K562 (cell line): Measurements from ENCODE around the gene MAN1A1. TPM values are rescaled to one million over a fixed set of nuclear protein-coding genes. Genes with fewer than 3 reads are reported as not detected.
A peak's percentile ranks its signal among the peaks of the same experiment; 100 is the strongest.

Source experiments
- ATAC-seq: fragments of 200-7000 bp; cut with Tn5 transposase; 3 replicates; pipeline ENCODE4 v1.9.1; 2020; ENCODE audit warnings: moderate library complexity
- BruUV-seq: library from RNA; stranded (reverse); fragments of 400-500 nt; replicated peaks from 2 replicates; lab custom pipeline; 2021; lab: Mats Ljungman, UMichigan
- CTCF ChIA-PET: fragments of 300-600 bp; formaldehyde crosslinking; extraction: SDS; loops from one replicate; lab custom pipeline; 2021; ENCODE audit warnings: low intra/inter-chr PET ratio; lab: Yijun Ruan, JAX
- POLR2A ChIA-PET: fragments of 300-600, 350-650 bp; sonication (Branson Sonifier 250); formaldehyde crosslinking; extraction: SDS; loops from one replicate; lab custom pipeline; 2021; ENCODE audit warnings: antibody characterized with exemption, inconsistent platforms; lab: Yijun Ruan, JAX
- DNase-seq, 4 experiments: peaks; one replicate each; pipeline versions ENCODE4 v3.0.0 to v3.0.0-alpha.2; 2011 to 2018; ENCODE audit warnings: low spot score in 3 of 4, mixed read lengths in 3 of 4; ENCODE audit errors: extremely low read depth in 1 of 4
- FAIRE-seq: peaks from 2 replicates; lab custom pipeline; 2011; peaks lifted over from hg19 to GRCh38; lab: Jason Lieb, UNC
- H2AFZ ChIP-seq: 2 replicates; pipeline ENCODE4 v1.6.0; 2011; ENCODE audit warnings: low read depth, low read length, control low read depth, inconsistent platforms
- H3K27ac ChIP-seq: fragments of 200-600 bp; 3 replicates; pipeline ENCODE4 v1.8.0; 2011; ENCODE audit warnings: low read depth, mild to moderate bottlenecking, control low read depth, inconsistent platforms, low read length, moderate library complexity, mixed read lengths; ENCODE audit errors: extremely low read depth
- H3K27me3 ChIP-seq, 2 experiments: fragments of 300-600 bp in 1 of 2; 2 replicates in 1 of 2; 3 replicates in 1 of 2; pipeline versions ENCODE4 v1.6.0 to v1.8.0; 2011; ENCODE audit warnings: inconsistent platforms in 2 of 2, low read length in 2 of 2, mild to moderate bottlenecking in 1 of 2, mixed read lengths in 1 of 2, moderate library complexity in 1 of 2; ENCODE audit not compliant: control insufficient read depth in 2 of 2, insufficient read depth in 2 of 2
- H3K36me3 ChIP-seq: fragments of 300-600 bp; 3 replicates; pipeline ENCODE4 v1.8.0; 2011; ENCODE audit warnings: mild to moderate bottlenecking, low read length, inconsistent platforms; ENCODE audit not compliant: control insufficient read depth, insufficient read depth
- H3K4me1 ChIP-seq, 2 experiments: fragments of 200-600 bp in 1 of 2; replicated peaks in 1 of 2; 2 replicates in 1 of 2; 3 replicates in 1 of 2; pipeline versions ENCODE4 v1.5.1 to v1.8.0; 2011; ENCODE audit warnings: inconsistent platforms in 2 of 2, low read length in 2 of 2, mild to moderate bottlenecking in 1 of 2, mixed read lengths in 1 of 2, moderate library complexity in 1 of 2; ENCODE audit not compliant: control insufficient read depth in 2 of 2, insufficient read depth in 2 of 2
- H3K4me2 ChIP-seq: 2 replicates; pipeline ENCODE4 v1.6.1; 2011; ENCODE audit warnings: low read length, control low read depth, inconsistent platforms, mixed read lengths; ENCODE audit not compliant: insufficient read depth
- H3K4me3 ChIP-seq: fragments of 200-600 bp; sonication (generic), shearing (Covaris generic); 2 replicates; pipeline ENCODE4 v1.5.1; 2016; ENCODE audit warnings: control low read depth, inconsistent platforms
- H3K79me2 ChIP-seq: fragments of 200-600 bp; 3 replicates; pipeline ENCODE4 v1.8.0; 2011; ENCODE audit warnings: low read length, inconsistent platforms; ENCODE audit not compliant: control insufficient read depth, insufficient read depth
- H3K9ac ChIP-seq, 2 experiments: 2 replicates each; pipeline versions ENCODE4 v1.6.0 to v1.6.1; 2011; ENCODE audit warnings: low read depth in 2 of 2, low read length in 2 of 2, control low read depth in 1 of 2, inconsistent platforms in 1 of 2, mild to moderate bottlenecking in 1 of 2, mixed read lengths in 1 of 2; ENCODE audit not compliant: insufficient read depth in 1 of 2
- H3K9me1 ChIP-seq: one replicate; pipeline ENCODE4 v1.6.0; 2011; ENCODE audit warnings: inconsistent platforms, mild to moderate bottlenecking, low read length, moderate library complexity; ENCODE audit not compliant: control insufficient read depth, insufficient read depth
- H3K9me3 ChIP-seq: replicated peaks from 2 replicates; pipeline ENCODE4 v1.5.1; 2011; ENCODE audit warnings: low read depth, low read length, inconsistent platforms; ENCODE audit not compliant: control insufficient read depth, insufficient read depth
- H4K20me1 ChIP-seq: replicated peaks from 2 replicates; pipeline ENCODE4 v1.6.1; 2011; ENCODE audit warnings: low read length, inconsistent platforms, mixed read lengths; ENCODE audit not compliant: control insufficient read depth, insufficient read depth
- MED1 ChIP-seq: sonication (generic); formaldehyde crosslinking; IDR thresholded peaks from 2 replicates; pipeline ENCODE4 v1.8.1; 2023; ENCODE audit warnings: missing genetic modification reagents, borderline replicate concordance
- POLR2AphosphoS5 ChIP-seq: IDR thresholded peaks from 2 replicates; pipeline ENCODE4 v1.6.1; 2011; ENCODE audit warnings: mild to moderate bottlenecking, low read depth, low read length, moderate library complexity; ENCODE audit not compliant: control insufficient read depth, insufficient read depth
- TEAD4 ChIP-seq, 2 experiments: sonication (generic) in 1 of 2; formaldehyde crosslinking in 1 of 2; IDR thresholded peaks; 2 replicates each; pipeline versions ENCODE4 v1.6.1 to v1.8.0; 2012 to 2022; ENCODE audit warnings: borderline replicate concordance in 1 of 2, inconsistent platforms in 1 of 2, low read length in 1 of 2, mild to moderate bottlenecking in 1 of 2, missing genetic modification reagents in 1 of 2
- ZNF764 ChIP-seq: fragments of 250-450 bp; sonication (Bioruptor Pico); IDR thresholded peaks from 2 replicates; pipeline ENCODE4 v1.4.0; 2020; ENCODE audit warnings: low read depth, mild to moderate bottlenecking, moderate library complexity
- WGBS: fragments of 100-300 bp; shearing (Covaris generic); methylation state at CpG from one replicate; pipeline ENCODE4 v1.1.6; 2016; ENCODE audit warnings: low coverage, mixed read lengths; ENCODE audit not compliant: insufficient coverage; ENCODE audit errors: missing lambda C conversion rate; 5-methylcytosine and 5-hydroxymethylcytosine counted together
- in situ Hi-C: fragments of 300-500 bp; cut with MboI; formaldehyde crosslinking; loops from 4 replicates; pipeline ENCODE4 v1.15.0; 2018; ENCODE audit warnings: inconsistent platforms, mixed read lengths
- intact Hi-C: fragments of 100-400 bp; cut with micrococcal nuclease; formaldehyde crosslinking; loops from 2 replicates; pipeline ENCODE4 v1.14.2; 2022
- polyA plus RNA-seq, 8 experiments: library from polyadenylated mRNA; depleted of rRNA in 4 of 8; stranded (reverse) in 5 of 8; unstranded in 3 of 8; fragments of >200 nt; fragmentation: Nextera tagmentation in 2 of 8; fragmentation: Illumina TruSeq in 1 of 8; extraction: Ambion mirVana in 2 of 8; extraction: Trizol in 1 of 8; gene quantifications; 2 replicates each; pipeline versions ENCODE4 v1.2.1 to v1.2.3, GENCODE V29; 2011 to 2014; ENCODE audit warnings: inconsistent platforms in 1 of 8, missing spikeins in 1 of 8
- total RNA-seq, 7 experiments: library from RNA; depleted of rRNA in 6 of 7; stranded (reverse); fragments of >200 nt in 6 of 7; fragmentation: Illumina TruSeq in 2 of 7; extraction: Trizol in 2 of 7; gene quantifications; 2 replicates each; pipeline versions ENCODE4 v1.2.1 to v1.2.3, GENCODE V29; 2011 to 2021; ENCODE audit warnings: low replicate concordance in 1 of 7
- TF ChIP-seq, protein P1 (sequence below), 2 experiments: fragments of 450-650 bp in 1 of 2; sonication (generic) in 1 of 2; formaldehyde crosslinking in 1 of 2; IDR thresholded peaks; 2 replicates each; pipeline versions ENCODE4 v1.7.1 to v1.9.0; 2016 to 2022; ENCODE audit warnings: inconsistent platforms in 1 of 2, mild to moderate bottlenecking in 1 of 2, missing genetic modification reagents in 1 of 2
- TF ChIP-seq, protein P2 (sequence below): fragments of 250-450 bp; sonication (Bioruptor Pico); IDR thresholded peaks from 2 replicates; pipeline ENCODE4 v1.5.0; 2022; ENCODE audit warnings: mild to moderate bottlenecking
- TF ChIP-seq, protein P3 (sequence below): fragments of 250-450 bp; sonication (Bioruptor Pico); IDR thresholded peaks from 2 replicates; pipeline ENCODE4 v1.9.0; 2021; ENCODE audit warnings: mild to moderate bottlenecking
- TF ChIP-seq, protein P4 (sequence below): sonication (generic); formaldehyde crosslinking; IDR thresholded peaks from 2 replicates; pipeline ENCODE4 v1.9.0; 2022; ENCODE audit warnings: mild to moderate bottlenecking, missing genetic modification reagents

The MAN1A1 gene
- total and polyA plus RNA-seq, 9 of the 15 experiments (the other 6 are each of a cell fraction or from before 2014, with no cell fraction given) = 24.5 to 78.4 (median 59.7) TPM

DNA sequence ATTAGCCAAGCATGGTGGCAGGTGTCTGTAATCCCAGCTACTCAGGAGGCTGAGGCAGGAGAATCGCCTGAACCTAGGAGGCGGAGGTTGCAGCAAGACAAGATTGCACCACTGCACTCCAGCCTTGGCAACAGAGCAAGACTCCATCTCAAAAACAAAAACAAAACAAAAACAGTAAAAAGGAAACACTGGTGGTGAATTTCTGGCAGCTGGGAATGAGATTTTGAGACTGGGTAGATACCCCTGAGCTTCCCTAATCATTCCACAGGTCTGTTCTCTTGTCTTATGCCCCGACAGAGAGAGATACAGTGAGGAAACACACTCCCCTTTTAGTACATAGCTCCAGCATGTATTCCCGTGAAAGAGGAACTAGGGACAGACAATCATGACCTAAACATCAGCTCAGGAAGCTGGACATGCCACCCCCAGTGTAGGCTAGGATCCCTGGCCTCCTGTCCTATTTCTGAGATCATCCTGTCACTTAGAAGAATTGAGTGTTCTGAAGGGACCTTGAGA, 9.6 kb downstream of the MAN1A1 start:
- H3K79me2 ChIP-seq = peaks cover 99% of the 10 kb centered on the region
- peaks cover 98% of the 10 kb centered on the region for H3K36me3 ChIP-seq
- FAIRE-seq = peak; percentile 32
- ChIA-PET CTCF (no interaction called here), POLR2A (no interaction called here)
- no peaks in the 10 kb centered on the region for H3K27me3 ChIP-seq
- no peak overlapping the region for H3K4me3 ChIP-seq
- H2AFZ ChIP-seq = no peak overlapping the region
- H3K4me2 ChIP-seq = peak overlapping the region; percentile 77
- peak overlapping the region; percentile 53 for H3K27ac ChIP-seq
- peak in 2 of 4 experiments; percentile 30 to 50 for DNase-seq
- ATAC-seq = peak; percentile 28
- BruUV-seq = no TSS peak
- H3K9ac ChIP-seq = peak overlapping the region; percentile 40 to 46; a peak in 2 of 4 replicates
- WGBS = 46% methylated on average over 4 of the region's 4 CpGs
- in situ Hi-C loops (no loop called here), intact Hi-C loops (loop anchor here (5.0 kb wide), 1 partner anchor 373 kb away; no protein-coding TSS in a partner anchor)
- H3K9me1 ChIP-seq = no peaks in the 10 kb centered on the region
- H3K9me3 ChIP-seq = no peaks in the 10 kb centered on the region
- H4K20me1 ChIP-seq = peaks cover 33% of the 10 kb centered on the region
- H3K4me1 ChIP-seq = peaks cover 5 to 64% of the 10 kb centered on the region in 2 experiments; a peak in 4 of 5 replicates
- TF ChIP-seq, protein P1, sequence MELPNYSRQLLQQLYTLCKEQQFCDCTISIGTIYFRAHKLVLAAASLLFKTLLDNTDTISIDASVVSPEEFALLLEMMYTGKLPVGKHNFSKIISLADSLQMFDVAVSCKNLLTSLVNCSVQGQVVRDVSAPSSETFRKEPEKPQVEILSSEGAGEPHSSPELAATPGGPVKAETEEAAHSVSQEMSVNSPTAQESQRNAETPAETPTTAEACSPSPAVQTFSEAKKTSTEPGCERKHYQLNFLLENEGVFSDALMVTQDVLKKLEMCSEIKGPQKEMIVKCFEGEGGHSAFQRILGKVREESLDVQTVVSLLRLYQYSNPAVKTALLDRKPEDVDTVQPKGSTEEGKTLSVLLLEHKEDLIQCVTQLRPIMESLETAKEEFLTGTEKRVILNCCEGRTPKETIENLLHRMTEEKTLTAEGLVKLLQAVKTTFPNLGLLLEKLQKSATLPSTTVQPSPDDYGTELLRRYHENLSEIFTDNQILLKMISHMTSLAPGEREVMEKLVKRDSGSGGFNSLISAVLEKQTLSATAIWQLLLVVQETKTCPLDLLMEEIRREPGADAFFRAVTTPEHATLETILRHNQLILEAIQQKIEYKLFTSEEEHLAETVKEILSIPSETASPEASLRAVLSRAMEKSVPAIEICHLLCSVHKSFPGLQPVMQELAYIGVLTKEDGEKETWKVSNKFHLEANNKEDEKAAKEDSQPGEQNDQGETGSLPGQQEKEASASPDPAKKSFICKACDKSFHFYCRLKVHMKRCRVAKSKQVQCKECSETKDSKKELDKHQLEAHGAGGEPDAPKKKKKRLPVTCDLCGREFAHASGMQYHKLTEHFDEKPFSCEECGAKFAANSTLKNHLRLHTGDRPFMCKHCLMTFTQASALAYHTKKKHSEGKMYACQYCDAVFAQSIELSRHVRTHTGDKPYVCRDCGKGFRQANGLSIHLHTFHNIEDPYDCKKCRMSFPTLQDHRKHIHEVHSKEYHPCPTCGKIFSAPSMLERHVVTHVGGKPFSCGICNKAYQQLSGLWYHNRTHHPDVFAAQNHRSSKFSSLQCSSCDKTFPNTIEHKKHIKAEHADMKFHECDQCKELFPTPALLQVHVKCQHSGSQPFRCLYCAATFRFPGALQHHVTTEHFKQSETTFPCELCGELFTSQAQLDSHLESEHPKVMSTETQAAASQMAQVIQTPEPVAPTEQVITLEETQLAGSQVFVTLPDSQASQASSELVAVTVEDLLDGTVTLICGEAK (IDR thresholded peaks at IDR 0.05) = no peak
- TF ChIP-seq, protein P1 (CRISPR knock-in tag; IDR thresholded peaks at IDR 0.05) = no peak
- TF ChIP-seq, protein P2, sequence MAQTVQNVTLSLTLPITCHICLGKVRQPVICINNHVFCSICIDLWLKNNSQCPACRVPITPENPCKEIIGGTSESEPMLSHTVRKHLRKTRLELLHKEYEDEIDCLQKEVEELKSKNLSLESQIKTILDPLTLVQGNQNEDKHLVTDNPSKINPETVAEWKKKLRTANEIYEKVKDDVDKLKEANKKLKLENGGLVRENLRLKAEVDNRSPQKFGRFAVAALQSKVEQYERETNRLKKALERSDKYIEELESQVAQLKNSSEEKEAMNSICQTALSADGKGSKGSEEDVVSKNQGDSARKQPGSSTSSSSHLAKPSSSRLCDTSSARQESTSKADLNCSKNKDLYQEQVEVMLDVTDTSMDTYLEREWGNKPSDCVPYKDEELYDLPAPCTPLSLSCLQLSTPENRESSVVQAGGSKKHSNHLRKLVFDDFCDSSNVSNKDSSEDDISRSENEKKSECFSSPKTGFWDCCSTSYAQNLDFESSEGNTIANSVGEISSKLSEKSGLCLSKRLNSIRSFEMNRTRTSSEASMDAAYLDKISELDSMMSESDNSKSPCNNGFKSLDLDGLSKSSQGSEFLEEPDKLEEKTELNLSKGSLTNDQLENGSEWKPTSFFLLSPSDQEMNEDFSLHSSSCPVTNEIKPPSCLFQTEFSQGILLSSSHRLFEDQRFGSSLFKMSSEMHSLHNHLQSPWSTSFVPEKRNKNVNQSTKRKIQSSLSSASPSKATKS (CRISPR knock-in tag) = no peak
- TF ChIP-seq, protein P3, sequence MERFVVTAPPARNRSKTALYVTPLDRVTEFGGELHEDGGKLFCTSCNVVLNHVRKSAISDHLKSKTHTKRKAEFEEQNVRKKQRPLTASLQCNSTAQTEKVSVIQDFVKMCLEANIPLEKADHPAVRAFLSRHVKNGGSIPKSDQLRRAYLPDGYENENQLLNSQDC (CRISPR knock-in tag) = no peak
- TF ChIP-seq MED1 (CRISPR knock-in tag) (no peak), TEAD4 (IDR thresholded peaks at IDR 0.05; ENCODE audit: low read length) (peak; percentile 26; the same call in 1 of the 2 replicates), TEAD4 (CRISPR knock-in tag; IDR thresholded peaks at IDR 0.05; ENCODE audit: borderline replicate concordance) (no peak), POLR2AphosphoS5 (peak; percentile 35; the same call in 1 of the 2 replicates), ZNF764 (CRISPR knock-in tag) (no peak)
- TF ChIP-seq, protein P4, sequence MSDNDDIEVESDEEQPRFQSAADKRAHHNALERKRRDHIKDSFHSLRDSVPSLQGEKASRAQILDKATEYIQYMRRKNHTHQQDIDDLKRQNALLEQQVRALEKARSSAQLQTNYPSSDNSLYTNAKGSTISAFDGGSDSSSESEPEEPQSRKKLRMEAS (CRISPR knock-in tag) = no peak
